HCT116 (cell line): Measurements from ENCODE around the gene TDRD9. TPM values are rescaled to one million over a fixed set of nuclear protein-coding genes. Genes with fewer than 3 reads are reported as not detected.

ENCODE experiments used
- ATAC-seq: fragments of 200-7000 bp; cut with Tn5 transposase; 2 replicates; pipeline ENCODE4 v1.9.1; 2020; ENCODE audit warnings: mild to moderate bottlenecking, moderate library complexity
- BruUV-seq: library from RNA; stranded (reverse); fragments of 400-500 nt; replicated peaks from 2 replicates; lab custom pipeline; 2021; lab: Mats Ljungman, UMichigan
- CTCF ChIA-PET: fragments of 300-600 bp; sonication (Branson Sonifier 250); formaldehyde crosslinking; loops from one replicate; lab custom pipeline; 2021; ENCODE audit warnings: antibody characterized with exemption; lab: Charles Lee
- POLR2A ChIA-PET: fragments of 300-600, 350-600 bp; sonication (Branson Sonifier 250); formaldehyde crosslinking; loops from one replicate; lab custom pipeline; 2021; ENCODE audit warnings: antibody characterized with exemption; lab: Charles Lee
- RAD21 ChIA-PET, 2 experiments: fragments of 300-600 bp; sonication (Branson Sonifier 250); formaldehyde crosslinking; loops; one replicate each; lab custom pipeline; 2023; ENCODE audit warnings: low total read pairs in 2 of 2; ENCODE audit not compliant: uncharacterized antibody in 2 of 2, unreplicated experiment in 2 of 2, low non-redundant PET in 1 of 2; lab: Charles Lee
- DNase-seq: peaks from one replicate; pipeline ENCODE4 v3.0.0-alpha.2; 2010; ENCODE audit warnings: low read depth, low spot score
- H2AFZ ChIP-seq: fragments of 200-600 bp; shearing (Covaris generic), sonication (generic); 2 replicates; pipeline ENCODE4 v1.6.1; 2017; ENCODE audit warnings: low read depth, mixed run types, mixed read lengths, antibody characterized with exemption, low read length; ENCODE audit not compliant: poor library complexity, severe bottlenecking
- H3K27ac ChIP-seq: 2 replicates; pipeline ENCODE4 v1.5.1; 2012; ENCODE audit warnings: low read depth, low read length
- H3K27me3 ChIP-seq: fragments of 200-600 bp; sonication (generic); 2 replicates; pipeline ENCODE4 v1.6.1; 2016; ENCODE audit warnings: mixed run types, low read length, mixed read lengths; ENCODE audit not compliant: insufficient read depth
- H3K36me3 ChIP-seq, 2 experiments: fragments of 200-500 bp in 1 of 2; fragments of 200-600 bp in 1 of 2; sonication (Bioruptor generic) in 1 of 2; sonication (generic) in 1 of 2; 2 replicates each; pipeline versions ENCODE4 v1.5.1 to v1.6.1; 2014 to 2016; ENCODE audit warnings: low read length in 2 of 2, inconsistent platforms in 1 of 2, mixed read lengths in 1 of 2, mixed run types in 1 of 2; ENCODE audit not compliant: insufficient read depth in 2 of 2, control insufficient read depth in 1 of 2
- H3K4me1 ChIP-seq, 2 experiments: fragments of 200-600 bp in 1 of 2; sonication (generic) in 1 of 2; 2 replicates each; pipeline versions ENCODE4 v1.5.1 to v1.6.1; 2012 to 2017; ENCODE audit warnings: low read length in 2 of 2, inconsistent platforms in 1 of 2, mild to moderate bottlenecking in 1 of 2, mixed read lengths in 1 of 2, mixed run types in 1 of 2, moderate library complexity in 1 of 2; ENCODE audit not compliant: insufficient read depth in 2 of 2, control insufficient read depth in 1 of 2
- H3K4me2 ChIP-seq: fragments of 200-600 bp; sonication (generic); 2 replicates; pipeline ENCODE4 v1.6.1; 2017; ENCODE audit warnings: mixed run types, low read length, mixed read lengths
- H3K4me3 ChIP-seq, 2 experiments: fragments of 200-600 bp in 1 of 2; sonication (generic) in 1 of 2; replicated peaks in 1 of 2; 2 replicates each; pipeline ENCODE4 v1.5.1; 2011 to 2016; ENCODE audit warnings: low read length in 2 of 2, control low read depth in 1 of 2, low read depth in 1 of 2, mild to moderate bottlenecking in 1 of 2, mixed read lengths in 1 of 2, mixed run types in 1 of 2
- H3K79me2 ChIP-seq: fragments of 200-600 bp; sonication (generic); 2 replicates; pipeline ENCODE4 v1.6.1; 2017; ENCODE audit warnings: mild to moderate bottlenecking, mixed run types, low read length, moderate library complexity, mixed read lengths; ENCODE audit not compliant: insufficient read depth
- H3K9ac ChIP-seq: fragments of 200-600 bp; sonication (generic); 2 replicates; pipeline ENCODE4 v1.6.1; 2016; ENCODE audit warnings: low read length, mixed read lengths
- H3K9me2 ChIP-seq: fragments of 200-600 bp; sonication (generic), shearing (Covaris generic); 2 replicates; pipeline ENCODE4 v1.6.1; 2017; ENCODE audit warnings: mixed run types, mild to moderate bottlenecking, moderate library complexity; ENCODE audit not compliant: insufficient read depth
- H3K9me3 ChIP-seq, 2 experiments: fragments of 200-500 bp in 1 of 2; fragments of 200-600 bp in 1 of 2; sonication (Bioruptor generic) in 1 of 2; sonication (generic) in 1 of 2; 2 replicates each; pipeline ENCODE4 v1.6.1; 2014 to 2017; ENCODE audit warnings: low read length in 2 of 2, mixed read lengths in 2 of 2, inconsistent platforms in 1 of 2, low read depth in 1 of 2, mild to moderate bottlenecking in 1 of 2, mixed run types in 1 of 2, moderate library complexity in 1 of 2; ENCODE audit not compliant: control insufficient read depth in 1 of 2, insufficient read depth in 1 of 2
- H4K20me1 ChIP-seq: fragments of 200-600 bp; sonication (generic), shearing (Covaris generic); 2 replicates; pipeline ENCODE4 v1.6.1; 2017; ENCODE audit warnings: mixed run types, mild to moderate bottlenecking, moderate library complexity; ENCODE audit not compliant: insufficient read depth
- CBX3 ChIP-seq: IDR thresholded peaks from 2 replicates; pipeline ENCODE4 v1.6.1; 2012; ENCODE audit warnings: low read depth
- EGR1 ChIP-seq: IDR thresholded peaks from 2 replicates; pipeline ENCODE4 v1.6.1; 2012; ENCODE audit warnings: low read depth
- ELF1 ChIP-seq: IDR thresholded peaks from 2 replicates; pipeline ENCODE4 v1.6.1; 2012; ENCODE audit warnings: low read depth, borderline replicate concordance
- EZH2 ChIP-seq: fragments of 200-600 bp; sonication (generic); IDR thresholded peaks from 2 replicates; pipeline ENCODE4 v1.6.1; 2017; ENCODE audit warnings: antibody characterized with exemption, mixed run types
- EZH2phosphoT487 ChIP-seq: fragments of 200-600 bp; IDR thresholded peaks from 2 replicates; pipeline ENCODE4 v1.6.1; 2018; ENCODE audit warnings: antibody characterized with exemption, borderline replicate concordance
- POLR2A ChIP-seq: IDR thresholded peaks from 2 replicates; pipeline ENCODE4 v1.7.0; 2011; ENCODE audit warnings: borderline replicate concordance; ENCODE audit not compliant: insufficient read depth, insufficient read length; ENCODE audit errors: extremely low read depth
- POLR2AphosphoS5 ChIP-seq: IDR thresholded peaks from 2 replicates; pipeline ENCODE4 v1.6.1; 2011; ENCODE audit warnings: mild to moderate bottlenecking, low read depth, low read length, moderate library complexity
- SIN3A ChIP-seq: IDR thresholded peaks from 2 replicates; pipeline ENCODE4 v1.6.1; 2012; ENCODE audit warnings: low read depth
- SP1 ChIP-seq: IDR thresholded peaks from 2 replicates; pipeline ENCODE4 v1.6.1; 2012; ENCODE audit warnings: low read depth
- TCF7L2 ChIP-seq: IDR thresholded peaks from 2 replicates; pipeline ENCODE4 v1.7.0; 2011; ENCODE audit warnings: borderline replicate concordance, inconsistent platforms; ENCODE audit not compliant: insufficient read depth, insufficient read length; ENCODE audit errors: extremely low read depth
- YY1 ChIP-seq: IDR thresholded peaks from 2 replicates; pipeline ENCODE4 v1.6.1; 2011; ENCODE audit warnings: low read length, low read depth, moderate library complexity, mild to moderate bottlenecking; ENCODE audit not compliant: insufficient replicate concordance; ENCODE audit errors: extremely low read depth
- ZFX ChIP-seq: fragments of 450-650 bp; IDR thresholded peaks from 2 replicates; pipeline ENCODE4 v1.6.1; 2017
- intact Hi-C: fragments of 100-400 bp; cut with micrococcal nuclease; formaldehyde crosslinking; loops from 2 replicates; pipeline ENCODE4 v1.10.0; 2022
- total RNA-seq: library from RNA; stranded (reverse); gene quantifications from one replicate; pipeline ENCODE4 v1.2.1, GENCODE V29; 2021; ENCODE audit not compliant: unreplicated experiment
- TF ChIP-seq, protein P1 (sequence below), 3 experiments: fragments of 200-600 bp in 1 of 3; sonication (generic) in 1 of 3; IDR thresholded peaks in 2 of 3; conservative IDR thresholded peaks in 1 of 3; 2 replicates each; pipeline ENCODE4 v1.5.1; 2012 to 2017; ENCODE audit warnings: low read depth in 2 of 3, low read length in 2 of 3, antibody characterized with exemption in 1 of 3, borderline replicate concordance in 1 of 3, control low read depth in 1 of 3, mild to moderate bottlenecking in 1 of 3, mixed read lengths in 1 of 3, mixed run types in 1 of 3, moderate library complexity in 1 of 3; ENCODE audit not compliant: insufficient read depth in 1 of 3
- TF ChIP-seq, protein P2 (sequence below): IDR thresholded peaks from 2 replicates; pipeline ENCODE4 v1.6.1; 2012
- TF ChIP-seq, protein P3 (sequence below): IDR thresholded peaks from 2 replicates; pipeline ENCODE4 v1.6.1; 2012
- TF ChIP-seq, protein P4 (sequence below): IDR thresholded peaks from 2 replicates; pipeline ENCODE4 v1.6.1; 2012; ENCODE audit warnings: low read depth

TDRD9 gene
- total RNA-seq, 1 experiment from 2014 or later: not detected

DNA sequence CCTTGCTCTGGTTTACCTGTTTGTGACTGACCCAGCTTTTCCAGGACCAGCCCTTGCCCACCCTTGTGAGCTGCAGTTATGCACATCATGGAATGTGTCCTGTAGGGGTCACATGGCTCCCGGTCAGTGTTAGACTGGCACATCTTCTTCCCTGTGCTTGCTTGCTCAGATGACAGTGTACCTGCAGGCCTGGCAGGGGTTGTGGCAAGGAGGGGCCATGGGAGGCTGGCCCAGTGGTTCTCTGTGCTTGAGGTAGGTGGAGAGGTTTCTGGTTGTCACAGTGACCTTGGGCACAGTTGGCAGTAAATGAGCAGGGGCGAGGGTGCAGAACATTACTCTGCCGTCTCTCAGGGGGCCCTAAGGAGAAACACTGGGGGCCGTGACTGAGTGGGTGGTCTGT is 41.7 kb downstream of the TDRD9 start (continued):
- TF ChIP-seq EZH2 (no peak), ZFX (no peak), SP1 (no peak), TCF7L2 (no peak)

DNA sequence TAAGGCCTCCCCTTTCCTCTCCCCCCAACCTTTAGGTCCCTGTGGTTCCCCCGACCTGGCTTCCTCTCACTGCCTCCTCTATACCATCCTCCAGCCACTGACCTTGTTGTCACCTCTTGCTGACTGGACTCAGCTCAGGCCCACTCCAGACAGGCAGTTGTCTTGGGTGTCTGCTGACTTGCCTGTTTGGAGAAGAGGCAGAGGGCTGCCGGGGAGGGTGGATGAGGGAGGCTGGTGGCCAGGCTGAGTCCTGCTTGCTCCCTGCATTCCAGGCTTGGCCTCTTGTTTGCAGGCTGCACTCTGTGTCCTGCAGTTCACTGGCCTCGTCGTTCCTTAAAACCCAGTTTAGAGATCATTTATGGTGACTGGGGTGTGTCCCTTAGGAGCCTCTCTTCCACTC is 45.1 kb downstream of the TDRD9 start:
- H2AFZ ChIP-seq: no peak overlapping the region
- H4K20me1 ChIP-seq: no peaks in the 10 kb centered on the region
- H3K9ac ChIP-seq: no peak overlapping the region
- RAD21 ChIA-PET: no interaction called here
- DNase-seq (no peak), ATAC-seq (no peak)
- no peaks in the 10 kb centered on the region for H3K9me3 ChIP-seq
- H3K27me3 ChIP-seq: no peaks in the 10 kb centered on the region
- H3K27ac ChIP-seq: no peak overlapping the region
- no peak overlapping the region for H3K4me2 ChIP-seq
- H3K4me1 ChIP-seq: no peaks in the 10 kb centered on the region; a peak in 1 of 4 replicates
- no TSS peak for BruUV-seq
- POLR2A ChIA-PET: no interaction called here
- H3K4me3 ChIP-seq: no peak overlapping the region
- TF ChIP-seq EZH2phosphoT487 (no peak), POLR2A (no peak), YY1 (no peak), ZFX (no peak), TCF7L2 (no peak), ELF1 (no peak), EGR1 (no peak), SIN3A (no peak), SP1 (no peak), POLR2AphosphoS5 (no peak), CBX3 (no peak)
- TF ChIP-seq, protein P1, sequence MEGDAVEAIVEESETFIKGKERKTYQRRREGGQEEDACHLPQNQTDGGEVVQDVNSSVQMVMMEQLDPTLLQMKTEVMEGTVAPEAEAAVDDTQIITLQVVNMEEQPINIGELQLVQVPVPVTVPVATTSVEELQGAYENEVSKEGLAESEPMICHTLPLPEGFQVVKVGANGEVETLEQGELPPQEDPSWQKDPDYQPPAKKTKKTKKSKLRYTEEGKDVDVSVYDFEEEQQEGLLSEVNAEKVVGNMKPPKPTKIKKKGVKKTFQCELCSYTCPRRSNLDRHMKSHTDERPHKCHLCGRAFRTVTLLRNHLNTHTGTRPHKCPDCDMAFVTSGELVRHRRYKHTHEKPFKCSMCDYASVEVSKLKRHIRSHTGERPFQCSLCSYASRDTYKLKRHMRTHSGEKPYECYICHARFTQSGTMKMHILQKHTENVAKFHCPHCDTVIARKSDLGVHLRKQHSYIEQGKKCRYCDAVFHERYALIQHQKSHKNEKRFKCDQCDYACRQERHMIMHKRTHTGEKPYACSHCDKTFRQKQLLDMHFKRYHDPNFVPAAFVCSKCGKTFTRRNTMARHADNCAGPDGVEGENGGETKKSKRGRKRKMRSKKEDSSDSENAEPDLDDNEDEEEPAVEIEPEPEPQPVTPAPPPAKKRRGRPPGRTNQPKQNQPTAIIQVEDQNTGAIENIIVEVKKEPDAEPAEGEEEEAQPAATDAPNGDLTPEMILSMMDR (IDR thresholded peaks at IDR 0.05 in 2 of 3, conservative IDR thresholded peaks at IDR 0.05 in 1 of 3; ENCODE audit: borderline replicate concordance in 1 of 3, insufficient read depth in 1 of 3, low read depth in 2 of 3, low read length in 2 of 3): no peak
- TF ChIP-seq, protein P2, sequence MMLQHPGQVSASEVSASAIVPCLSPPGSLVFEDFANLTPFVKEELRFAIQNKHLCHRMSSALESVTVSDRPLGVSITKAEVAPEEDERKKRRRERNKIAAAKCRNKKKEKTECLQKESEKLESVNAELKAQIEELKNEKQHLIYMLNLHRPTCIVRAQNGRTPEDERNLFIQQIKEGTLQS: no peak
- TF ChIP-seq, protein P3, sequence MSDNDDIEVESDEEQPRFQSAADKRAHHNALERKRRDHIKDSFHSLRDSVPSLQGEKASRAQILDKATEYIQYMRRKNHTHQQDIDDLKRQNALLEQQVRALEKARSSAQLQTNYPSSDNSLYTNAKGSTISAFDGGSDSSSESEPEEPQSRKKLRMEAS: no peak
- TF ChIP-seq, protein P4, sequence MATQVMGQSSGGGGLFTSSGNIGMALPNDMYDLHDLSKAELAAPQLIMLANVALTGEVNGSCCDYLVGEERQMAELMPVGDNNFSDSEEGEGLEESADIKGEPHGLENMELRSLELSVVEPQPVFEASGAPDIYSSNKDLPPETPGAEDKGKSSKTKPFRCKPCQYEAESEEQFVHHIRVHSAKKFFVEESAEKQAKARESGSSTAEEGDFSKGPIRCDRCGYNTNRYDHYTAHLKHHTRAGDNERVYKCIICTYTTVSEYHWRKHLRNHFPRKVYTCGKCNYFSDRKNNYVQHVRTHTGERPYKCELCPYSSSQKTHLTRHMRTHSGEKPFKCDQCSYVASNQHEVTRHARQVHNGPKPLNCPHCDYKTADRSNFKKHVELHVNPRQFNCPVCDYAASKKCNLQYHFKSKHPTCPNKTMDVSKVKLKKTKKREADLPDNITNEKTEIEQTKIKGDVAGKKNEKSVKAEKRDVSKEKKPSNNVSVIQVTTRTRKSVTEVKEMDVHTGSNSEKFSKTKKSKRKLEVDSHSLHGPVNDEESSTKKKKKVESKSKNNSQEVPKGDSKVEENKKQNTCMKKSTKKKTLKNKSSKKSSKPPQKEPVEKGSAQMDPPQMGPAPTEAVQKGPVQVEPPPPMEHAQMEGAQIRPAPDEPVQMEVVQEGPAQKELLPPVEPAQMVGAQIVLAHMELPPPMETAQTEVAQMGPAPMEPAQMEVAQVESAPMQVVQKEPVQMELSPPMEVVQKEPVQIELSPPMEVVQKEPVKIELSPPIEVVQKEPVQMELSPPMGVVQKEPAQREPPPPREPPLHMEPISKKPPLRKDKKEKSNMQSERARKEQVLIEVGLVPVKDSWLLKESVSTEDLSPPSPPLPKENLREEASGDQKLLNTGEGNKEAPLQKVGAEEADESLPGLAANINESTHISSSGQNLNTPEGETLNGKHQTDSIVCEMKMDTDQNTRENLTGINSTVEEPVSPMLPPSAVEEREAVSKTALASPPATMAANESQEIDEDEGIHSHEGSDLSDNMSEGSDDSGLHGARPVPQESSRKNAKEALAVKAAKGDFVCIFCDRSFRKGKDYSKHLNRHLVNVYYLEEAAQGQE: no peak
- no peaks in the 10 kb centered on the region for H3K9me2 ChIP-seq
- H3K79me2 ChIP-seq: no peaks in the 10 kb centered on the region
- intact Hi-C loops: no loop called here
- no peaks in the 10 kb centered on the region for H3K36me3 ChIP-seq
- CTCF ChIA-PET: no interaction called here
